ENCODE data around the gene KIDINS220.
"Not testable (repeated sequence)": the region's sequence is repeated elsewhere in the genome, so short reads cannot be mapped to it uniquely, and the experiment has no call there.

Gene KIDINS220

GRCh38 chr2:8754106-8754776 lies 83.2 kb downstream of the KIDINS220 start:
- no peak for DNase-seq (ENCODE audit: low read depth in 2 of 2)

DNA sequence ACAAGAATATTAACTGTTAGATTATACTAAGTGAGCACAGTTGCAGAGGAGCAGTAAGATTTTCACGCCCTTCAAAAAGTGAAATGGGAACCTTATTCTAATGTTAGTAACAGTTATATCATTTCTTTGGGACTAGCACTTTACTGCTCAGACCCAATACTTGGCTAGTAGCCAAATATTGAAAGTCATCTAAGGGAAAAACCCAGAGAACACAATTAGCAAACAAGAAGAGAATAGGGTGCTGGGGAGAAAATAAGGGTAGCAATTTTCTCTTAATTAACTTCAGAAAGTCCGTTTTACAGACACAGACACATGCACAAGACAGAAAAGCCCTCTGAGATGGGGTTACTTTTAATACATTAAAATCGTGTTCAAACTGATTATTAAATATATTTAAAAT lies 83.8 kb downstream of the KIDINS220 start:
- DNase-seq (ENCODE audit: low read depth in 2 of 2), result no peak

DNA sequence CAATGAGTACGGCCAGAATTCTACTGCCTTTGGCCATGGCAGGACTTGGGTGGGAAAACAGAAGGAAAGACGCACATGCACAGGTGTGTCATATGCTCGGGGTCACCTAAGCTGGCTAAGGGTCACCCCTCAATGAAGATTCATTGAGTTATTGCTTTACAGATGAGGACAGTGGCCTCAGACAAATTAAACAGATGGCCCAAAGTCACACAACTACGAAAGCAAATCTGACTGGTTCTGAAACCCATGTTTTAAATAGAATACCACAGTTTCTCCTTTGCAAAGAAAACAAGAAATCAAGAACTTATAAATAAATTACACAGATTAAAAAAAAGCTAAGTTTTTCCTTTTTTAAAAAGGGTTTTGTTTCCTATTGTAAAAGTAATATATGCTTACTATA lies 85.0 kb downstream of the KIDINS220 start:
- no peak for DNase-seq (ENCODE audit: low read depth in 2 of 2)

DNA sequence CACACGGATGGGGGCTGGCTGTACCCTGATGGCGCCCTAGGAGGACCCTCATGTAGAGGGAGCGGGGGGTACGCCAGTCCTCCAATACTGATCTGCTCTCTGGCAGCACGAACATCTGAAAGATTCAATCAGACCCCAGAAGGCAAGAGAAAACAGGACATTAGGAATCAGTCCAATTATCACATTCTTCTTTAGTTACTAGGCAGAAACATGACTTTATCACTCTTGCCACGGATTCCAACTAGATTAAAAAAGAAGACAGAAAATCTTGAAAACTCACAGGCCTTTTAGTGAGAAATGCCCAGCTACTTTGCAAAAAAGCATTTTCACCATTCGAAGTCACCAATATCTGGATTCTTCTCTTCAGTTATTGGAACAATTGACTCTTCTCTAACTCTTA lies 87.2 kb downstream of the KIDINS220 start:
- no peak for DNase-seq (ENCODE audit: low read depth in 2 of 2)

- no peak for DNase-seq (ENCODE audit: low read depth in 2 of 2)
These were observed 94.2 kb downstream of the KIDINS220 start for GRCh38 chr2:8743261-8743660.

- DNase-seq (ENCODE audit: low read depth in 2 of 2), result no peak
These were observed 97.3 kb downstream of the KIDINS220 start for GRCh38 chr2:8740136-8740535.

DNA sequence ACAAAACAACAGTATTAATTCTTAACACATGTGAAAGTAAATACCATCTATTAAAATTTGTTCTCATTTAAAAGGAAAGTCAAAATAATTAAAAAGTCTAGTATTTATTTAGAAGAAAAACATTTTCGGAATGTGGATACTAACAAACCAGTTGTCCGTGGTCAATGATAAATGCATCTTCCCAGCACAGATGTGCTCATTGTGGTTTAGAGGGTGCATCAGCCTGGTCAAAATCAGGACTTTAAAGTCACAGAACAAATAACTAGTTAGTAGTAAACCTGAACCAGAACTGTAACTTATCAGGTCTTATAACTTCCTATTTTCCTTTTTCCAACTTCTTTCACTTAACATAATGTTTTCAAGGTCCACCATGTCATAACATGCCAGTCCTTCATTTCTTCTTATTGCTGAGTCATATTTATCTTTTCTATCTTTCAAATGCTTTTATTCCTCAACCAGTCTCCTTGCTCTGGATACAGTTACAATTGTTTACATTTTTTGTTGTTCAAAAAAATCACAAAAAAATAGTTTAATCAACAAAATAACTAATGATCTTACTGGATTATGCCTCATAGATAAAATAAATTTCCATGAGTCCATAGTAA lies 99.7 kb downstream of the KIDINS220 start:
- no peak for DNase-seq (ENCODE audit: low read depth in 2 of 2)

DNA sequence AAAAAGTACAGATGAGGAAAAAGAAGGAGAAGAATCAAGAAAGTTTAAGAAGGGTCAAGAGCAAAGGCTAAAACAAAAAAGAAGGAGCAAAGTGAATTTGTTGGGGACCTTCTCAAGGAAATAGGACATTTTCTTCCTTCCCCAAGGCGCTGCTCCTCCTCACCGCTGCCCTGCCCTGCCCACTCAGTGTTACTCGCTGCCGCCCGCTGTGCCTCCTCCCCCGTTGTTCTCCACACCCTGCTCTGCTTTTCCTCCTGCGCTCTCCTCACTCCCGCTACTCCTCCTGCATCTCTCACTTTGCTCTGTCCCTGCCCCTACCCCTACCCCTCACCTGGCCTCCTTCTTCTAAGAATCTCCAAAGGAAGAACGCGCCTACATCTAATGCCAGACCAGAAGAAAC lies 104.8 kb downstream of the KIDINS220 start:
- no peak for DNase-seq (ENCODE audit: low read depth in 2 of 2)

GRCh38 chr2:8729939-8730338 lies 107.5 kb downstream of the KIDINS220 start:
- DNase-seq (ENCODE audit: low read depth in 2 of 2), result no peak

GRCh38 chr2:8729101-8729500 lies 108.3 kb downstream of the KIDINS220 start:
- not testable (repeated sequence) for DNase-seq (ENCODE audit: low read depth in 2 of 2)

- no peak for DNase-seq (ENCODE audit: low read depth in 2 of 2)
These were observed 109.0 kb downstream of the KIDINS220 start for GRCh38 chr2:8728305-8729015.

- no peak for DNase-seq (ENCODE audit: low read depth in 2 of 2)
These were observed 111.6 kb downstream of the KIDINS220 start for GRCh38 chr2:8725838-8726237.

GRCh38 chr2:8722986-8723385 lies 114.4 kb downstream of the KIDINS220 start:
- no peak for DNase-seq (ENCODE audit: low read depth in 2 of 2)

GRCh38 chr2:8721410-8721809 lies 116.0 kb downstream of the KIDINS220 start:
- no peak for DNase-seq (ENCODE audit: low read depth in 2 of 2)

- DNase-seq (ENCODE audit: low read depth in 2 of 2), result no peak
These were observed 116.7 kb downstream of the KIDINS220 start for GRCh38 chr2:8720741-8721140.

GRCh38 chr2:8719528-8719927 lies 117.9 kb downstream of the KIDINS220 start:
- DNase-seq (ENCODE audit: low read depth in 2 of 2), result no peak

- DNase-seq (ENCODE audit: low read depth in 2 of 2), result no peak
These were observed 122.4 kb downstream of the KIDINS220 start for GRCh38 chr2:8714971-8715370.

GRCh38 chr2:8714283-8714682 lies 123.1 kb downstream of the KIDINS220 start:
- no peak for DNase-seq (ENCODE audit: low read depth in 2 of 2)

DNA sequence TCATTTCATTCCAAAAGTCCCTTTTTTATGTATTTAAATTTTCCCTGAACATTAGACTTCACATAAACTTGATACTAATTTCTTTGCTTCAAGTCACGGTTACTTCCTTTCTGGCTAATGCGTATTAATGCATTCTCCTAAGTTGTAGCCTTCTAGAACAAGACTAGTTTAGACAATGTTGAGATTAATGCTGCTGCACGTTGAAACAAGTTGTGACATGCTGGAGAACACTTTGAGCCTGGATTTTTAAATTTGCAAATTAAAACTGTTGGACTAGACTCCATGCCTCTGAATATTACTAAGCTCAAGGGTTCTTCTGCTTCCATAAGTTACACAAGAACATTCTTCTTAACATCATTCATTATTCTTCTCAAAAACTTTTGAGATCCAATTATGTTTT lies 126.5 kb downstream of the KIDINS220 start:
- DNase-seq (ENCODE audit: low read depth in 2 of 2), result no peak

- no peak for DNase-seq (ENCODE audit: low read depth in 2 of 2)
These were observed 127.8 kb downstream of the KIDINS220 start for GRCh38 chr2:8709611-8710010.

- no peak for DNase-seq (ENCODE audit: low read depth in 2 of 2)
These were observed 132.5 kb downstream of the KIDINS220 start for GRCh38 chr2:8704906-8705305.

GRCh38 chr2:8701681-8702379 lies 135.6 kb downstream of the KIDINS220 start:
- no peak for DNase-seq (ENCODE audit: low read depth in 2 of 2)

- DNase-seq (ENCODE audit: low read depth in 2 of 2), result no peak
These were observed 137.6 kb downstream of the KIDINS220 start for GRCh38 chr2:8699839-8700238.

Data from stimulated activated CD8-positive, alpha-beta memory T cell treated with anti-CD3 and anti-CD28 coated beads, Interleukin-15, amount 100 ng/mL, for 4 hours (primary cell).